Sigmoid colon (tissue), 7 donors: ENCODE measurements around the gene RANBP1. TPM values are rescaled to one million over a fixed set of nuclear protein-coding genes. Genes with fewer than 3 reads are reported as not detected.

ENCODE experiments used
- DNase-seq: peaks from one replicate; pipeline ENCODE4 v3.0.0-alpha.2; 2019
- H3K27ac ChIP-seq, 4 donors: fragments of 200-600 bp; sonication (generic); one replicate each; pipeline ENCODE4 v1.5.1; 2016 to 2019; ENCODE audit warnings: mild to moderate bottlenecking in 1 of 4
- H3K27me3 ChIP-seq, 3 donors: fragments of 200-600 bp; sonication (generic); one replicate each; pipeline ENCODE4 v1.5.1; 2019; ENCODE audit warnings: mild to moderate bottlenecking in 1 of 3
- H3K36me3 ChIP-seq, 4 donors: fragments of 200-600 bp; sonication (generic); one replicate each; pipeline ENCODE4 v1.5.1; 2016 to 2019
- H3K4me1 ChIP-seq, 4 donors: fragments of 200-600 bp; sonication (generic); one replicate each; pipeline ENCODE4 v1.5.1; 2017 to 2019
- H3K4me3 ChIP-seq, 4 donors: fragments of 200-600 bp; sonication (generic); one replicate each; pipeline ENCODE4 v1.5.1; 2017 to 2019; ENCODE audit warnings: mild to moderate bottlenecking in 2 of 4, moderate library complexity in 1 of 4
- H3K9me3 ChIP-seq, 4 donors: fragments of 200-600 bp in 3 of 4; sonication (generic) in 3 of 4; one replicate each; pipeline versions ENCODE4 v1.5.1 to v1.6.1; 2013 to 2019
- CTCF ChIP-seq, 4 experiments: fragments of 450-650 bp in 3 of 4; fragments of 200-600 bp in 1 of 4; IDR thresholded peaks; one replicate each; pipeline ENCODE4 v1.5.1; 2016 to 2019; ENCODE audit warnings: antibody characterized with exemption in 4 of 4, mild to moderate bottlenecking in 3 of 4, moderate library complexity in 2 of 4
- EP300 ChIP-seq, 4 donors: sonication (generic); formaldehyde crosslinking; IDR thresholded peaks; one replicate each; pipeline ENCODE4 v1.6.1; 2017; ENCODE audit warnings: antibody characterized with exemption in 4 of 4
- POLR2A ChIP-seq, 2 donors: fragments of 450-650 bp; IDR thresholded peaks; one replicate each; pipeline ENCODE4 v1.6.1; 2016; ENCODE audit warnings: antibody characterized with exemption in 2 of 2, mild to moderate bottlenecking in 2 of 2, moderate library complexity in 2 of 2
- POLR2AphosphoS5 ChIP-seq, 4 donors: sonication (generic); formaldehyde crosslinking; IDR thresholded peaks; one replicate each; pipeline ENCODE4 v1.6.1; 2017; ENCODE audit warnings: antibody characterized with exemption in 4 of 4
- WGBS, 2 donors: extraction: QIAGEN DNeasy Blood & Tissue Kit; methylation state at CpG; one replicate each; pipeline ENCODE4 v1.1.7; 2013; 5-methylcytosine and 5-hydroxymethylcytosine counted together
- intact Hi-C: fragments of 100-400 bp; cut with DNase I; formaldehyde crosslinking; loops from one replicate; pipeline ENCODE4 v1.15.1; 2023
- polyA plus RNA-seq, 3 donors: library from polyadenylated mRNA; stranded (reverse); fragments of 200-250 nt; gene quantifications; one replicate each; pipeline ENCODE4 v1.2.3, GENCODE V29; 2013
- total RNA-seq, 4 donors: library from RNA; depleted of rRNA; stranded (reverse); fragments of >200 nt; gene quantifications; one replicate each; pipeline ENCODE4 v1.1.0, GENCODE V29; 2016
- donor health status: healthy with polysubstance abuse.
- donor health status: Bipolar disorder and iron deficiency.
- donor health status: healthy.

The RANBP1 gene
- total and polyA plus RNA-seq, 7 donors, result 67.9 to 194 (median 154) TPM

GRCh38 chr22:20091690-20092476 lies 24.0 kb upstream of the RANBP1 start:
- Histone ChIP-seq H3K27ac (no peak overlapping the region), H3K27me3 (no peaks in the 10 kb centered on the region), H3K9me3 (no peaks in the 10 kb centered on the region), H3K36me3 (peaks cover 51 to 100% (median 88%) of the 10 kb centered on the region in 4 donors), H3K4me1 (no peaks in the 10 kb centered on the region), H3K4me3 (no peak overlapping the region)
- DNase-seq, result no peak
- no peak for TF ChIP-seq EP300 (IDR thresholded peaks at IDR 0.05)
- TF ChIP-seq POLR2A (IDR thresholded peaks at IDR 0.05), result no peak
- TF ChIP-seq POLR2AphosphoS5 (IDR thresholded peaks at IDR 0.05), result no peak
- no peak for TF ChIP-seq CTCF (IDR thresholded peaks at IDR 0.05)
- 90 to 92% methylated on average over 16 of the region's 16 CpGs for WGBS, 2 donors
- intact Hi-C loops, result no loop called here

- H3K4me3 ChIP-seq, result no peak overlapping the region
- no peaks in the 10 kb centered on the region for H3K27me3 ChIP-seq
- no peaks in the 10 kb centered on the region for H3K9me3 ChIP-seq
- H3K36me3 ChIP-seq, result peaks cover 49 to 100% (median 85%) of the 10 kb centered on the region in 4 donors
- H3K27ac ChIP-seq, result no peak overlapping the region
- WGBS, 2 donors, result 90 to 94% methylated on average over 11 of the region's 11 CpGs
- DNase-seq, result no peak
- TF ChIP-seq EP300 (IDR thresholded peaks at IDR 0.05), result no peak
- no peak for TF ChIP-seq POLR2AphosphoS5 (IDR thresholded peaks at IDR 0.05)
- no peak for TF ChIP-seq CTCF (IDR thresholded peaks at IDR 0.05)
- TF ChIP-seq POLR2A (IDR thresholded peaks at IDR 0.05), result no peak
- intact Hi-C loops, result no loop called here
- H3K4me1 ChIP-seq, result no peaks in the 10 kb centered on the region
Measured at GRCh38 chr22:20092477-20092854, 23.4 kb upstream of the RANBP1 start.

- no peak overlapping the region for H3K27ac ChIP-seq
- DNase-seq, result no peak
- no peaks in the 10 kb centered on the region for H3K9me3 ChIP-seq
- H3K36me3 ChIP-seq, result peaks cover 45 to 100% (median 78%) of the 10 kb centered on the region in 4 donors
- WGBS, 2 donors, result 92 to 97% methylated on average over 13 of the region's 13 CpGs
- no peak overlapping the region for H3K4me3 ChIP-seq
- no peaks in the 10 kb centered on the region for H3K27me3 ChIP-seq
- no peak for TF ChIP-seq EP300 (IDR thresholded peaks at IDR 0.05)
- no peaks in the 10 kb centered on the region for H3K4me1 ChIP-seq
- intact Hi-C loops, result no loop called here
Measured at GRCh38 chr22:20093418-20094196, 22.3 kb upstream of the RANBP1 start.

DNA sequence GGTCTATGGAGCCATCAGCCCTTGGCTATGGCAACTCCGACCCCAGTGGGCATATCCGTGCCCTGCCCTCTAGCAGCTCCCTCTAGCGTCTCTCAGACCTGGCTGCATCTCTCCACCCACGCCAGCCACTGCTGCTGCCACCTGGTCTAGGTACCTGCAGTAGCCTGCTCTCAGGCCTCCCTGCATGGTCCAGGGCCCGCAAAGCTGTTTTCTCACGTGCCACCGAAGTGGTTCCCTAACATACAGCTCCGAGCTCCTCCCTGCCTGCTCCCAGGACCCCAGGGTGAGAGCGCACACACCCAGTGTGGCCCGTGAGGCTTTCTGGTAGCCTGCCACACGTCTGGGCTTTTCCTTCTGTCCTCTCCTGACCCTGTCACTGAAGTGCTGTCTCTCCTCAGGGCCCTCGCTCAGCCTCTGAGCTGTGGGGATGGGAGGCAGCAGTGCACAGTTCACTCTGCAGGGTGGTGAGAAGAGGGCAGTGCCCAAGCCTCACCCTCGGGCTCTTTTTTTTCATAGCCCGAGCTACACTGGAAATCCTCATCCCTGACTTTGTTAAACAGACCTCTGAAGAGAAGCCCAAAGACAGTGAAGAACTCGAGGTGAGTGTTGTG lies 21.6 kb upstream of the RANBP1 start:
- Histone ChIP-seq H3K36me3 (peaks cover 49 to 100% (median 77%) of the 10 kb centered on the region in 4 donors), H3K9me3 (no peaks in the 10 kb centered on the region), H3K27ac (no peak overlapping the region), H3K4me1 (no peaks in the 10 kb centered on the region), H3K27me3 (no peaks in the 10 kb centered on the region), H3K4me3 (no peak overlapping the region)
- TF ChIP-seq EP300 (IDR thresholded peaks at IDR 0.05) (no peak), POLR2AphosphoS5 (IDR thresholded peaks at IDR 0.05) (no peak), POLR2A (IDR thresholded peaks at IDR 0.05) (no peak), CTCF (IDR thresholded peaks at IDR 0.05) (no peak)
- intact Hi-C loops, result no loop called here
- 95 to 96% methylated on average over 15 of the region's 15 CpGs for WGBS, 2 donors
- DNase-seq, result no peak

GRCh38 chr22:20095521-20095920 lies 20.4 kb upstream of the RANBP1 start:
- Histone ChIP-seq H3K9me3 (no peaks in the 10 kb centered on the region), H3K27ac (no peak overlapping the region), H3K27me3 (no peaks in the 10 kb centered on the region), H3K4me3 (no peak overlapping the region), H3K36me3 (peaks cover 37 to 100% (median 76%) of the 10 kb centered on the region in 4 donors), H3K4me1 (no peaks in the 10 kb centered on the region)
- WGBS, 2 donors, result 85 to 93% methylated on average over 4 of the region's 4 CpGs
- TF ChIP-seq EP300 (IDR thresholded peaks at IDR 0.05), result no peak
- TF ChIP-seq POLR2A (IDR thresholded peaks at IDR 0.05), result no peak
- no peak for TF ChIP-seq CTCF (IDR thresholded peaks at IDR 0.05)
- no peak for TF ChIP-seq POLR2AphosphoS5 (IDR thresholded peaks at IDR 0.05)
- no peak for DNase-seq
- intact Hi-C loops, result no loop called here
